GM18858 (cell line): ENCODE data around the gene RAP2B.
A peak's percentile ranks its signal among the peaks of the same experiment; 100 is the strongest.
"Not testable (repeated sequence)": the region's sequence is repeated elsewhere in the genome, so short reads cannot be mapped to it uniquely, and the experiment has no call there.

Experiments
- ATAC-seq: cut with Tn5 transposase; IDR thresholded peaks from one replicate; pipeline ENCODE4 v1.9.1; 2021; ENCODE audit not compliant: unreplicated experiment

The RAP2B gene

GRCh38 chr3:153161714-153162512 is at the start of gene RAP2B:
Gene RAP2B (plus strand): TSS chr3:153162226. CDS start chr3:153162694, 468 bp downstream.
- peak; percentile 33 for ATAC-seq

- no peak for ATAC-seq
These were observed 48.5 kb upstream of the RAP2B start for GRCh38 chr3:153113541-153113940.

- not testable (repeated sequence) for ATAC-seq
These were observed 47.8 kb upstream of the RAP2B start for GRCh38 chr3:153114270-153114669.

- ATAC-seq, result no peak
These were observed 46.7 kb upstream of the RAP2B start for GRCh38 chr3:153115326-153115725.

- no peak for ATAC-seq
These were observed 34.2 kb upstream of the RAP2B start for GRCh38 chr3:153127788-153128187.

GRCh38 chr3:153129426-153129825 is 32.6 kb upstream of the RAP2B start:
- no peak for ATAC-seq

GRCh38 chr3:153129866-153130265 is 32.2 kb upstream of the RAP2B start:
- no peak for ATAC-seq

- peak; percentile 98 for ATAC-seq
These were observed 31.6 kb upstream of the RAP2B start for GRCh38 chr3:153130312-153130977.

GRCh38 chr3:153137626-153138025 is 24.4 kb upstream of the RAP2B start:
- ATAC-seq, result peak; percentile 32

- ATAC-seq, result peak; percentile 76
These were observed 23.5 kb upstream of the RAP2B start for GRCh38 chr3:153138276-153139210.

- ATAC-seq, result no peak
These were observed 19.1 kb upstream of the RAP2B start for GRCh38 chr3:153142961-153143360.

- no peak for ATAC-seq
These were observed 18.0 kb upstream of the RAP2B start for GRCh38 chr3:153144071-153144470.

- ATAC-seq, result no peak
These were observed 17.2 kb upstream of the RAP2B start for GRCh38 chr3:153144779-153145178.

GRCh38 chr3:153145454-153145853 is 16.6 kb upstream of the RAP2B start:
- ATAC-seq, result no peak

GRCh38 chr3:153146191-153147053 is 15.6 kb upstream of the RAP2B start:
- no peak for ATAC-seq

GRCh38 chr3:153150991-153151390 is 11.0 kb upstream of the RAP2B start:
- no peak for ATAC-seq

GRCh38 chr3:153155786-153156185 is 6.2 kb upstream of the RAP2B start:
- ATAC-seq, result not testable (repeated sequence)

GRCh38 chr3:153158189-153158588 is 3.8 kb upstream of the RAP2B start:
- no peak for ATAC-seq

- ATAC-seq, result no peak
These were observed 2.9 kb upstream of the RAP2B start for GRCh38 chr3:153158961-153159735.
